HepG2 (cell line): ENCODE measurements around the gene PLXNA4. TPM values are rescaled to one million over a fixed set of nuclear protein-coding genes. Genes with fewer than 3 reads are reported as not detected.

ENCODE experiments used
- CAMTA2 ChIP-seq: sonication (generic); formaldehyde crosslinking; IDR thresholded peaks from 2 replicates; pipeline ENCODE4 v1.4.0; 2020; ENCODE audit warnings: mild to moderate bottlenecking, missing genetic modification reagents, borderline replicate concordance
- PCBP2 ChIP-seq: fragments of 200-400 bp; formaldehyde crosslinking; optimal IDR thresholded peaks from 2 replicates; pipeline ENCODE3; 2018; ENCODE audit warnings: low read length, low read depth; ENCODE audit not compliant: poor library complexity, severe bottlenecking
- PHF20 ChIP-seq: sonication (generic); formaldehyde crosslinking; IDR thresholded peaks from 2 replicates; pipeline ENCODE4 v1.5.0; 2020; ENCODE audit warnings: mild to moderate bottlenecking, missing genetic modification reagents
- ZBTB3 ChIP-seq: sonication (generic); formaldehyde crosslinking; IDR thresholded peaks from 2 replicates; pipeline ENCODE4 v1.4.0; 2020; ENCODE audit warnings: low read depth, mild to moderate bottlenecking, moderate library complexity, missing genetic modification reagents, borderline replicate concordance
- ZFP62 ChIP-seq: sonication (generic); formaldehyde crosslinking; IDR thresholded peaks from 2 replicates; pipeline ENCODE4 v1.4.0; 2020; ENCODE audit warnings: missing genetic modification reagents
- ZNF350 ChIP-seq: sonication (generic); formaldehyde crosslinking; IDR thresholded peaks from 2 replicates; pipeline ENCODE4 v1.4.0; 2020; ENCODE audit warnings: mild to moderate bottlenecking, low read depth, missing genetic modification reagents, borderline replicate concordance
- ZNF703 ChIP-seq: sonication (generic); formaldehyde crosslinking; IDR thresholded peaks from 2 replicates; pipeline ENCODE4 v1.5.1; 2020; ENCODE audit warnings: missing genetic modification reagents, mild to moderate bottlenecking, moderate library complexity, borderline replicate concordance
- polyA plus RNA-seq, 8 experiments: library from polyadenylated mRNA; depleted of rRNA in 3 of 8; stranded (reverse) in 7 of 8; unstranded in 1 of 8; fragments of >200 nt; fragmentation: Illumina TruSeq in 4 of 8; extraction: Trizol in 4 of 8; gene quantifications; 2 replicates each; pipeline versions ENCODE4 v1.2.1 to v1.2.3, GENCODE V29; 2011 to 2016; ENCODE audit warnings: low read depth in 4 of 8, missing spikeins in 1 of 8, mixed read lengths in 1 of 8; ENCODE audit not compliant: insufficient read depth in 1 of 8
- total RNA-seq, 5 experiments: library from RNA; depleted of rRNA; stranded (reverse); fragments of >200 nt; fragmentation: Illumina TruSeq; extraction: Trizol; gene quantifications; 2 replicates each; pipeline ENCODE4 v1.2.3, GENCODE V29; 2016; ENCODE audit warnings: low read depth in 1 of 5
- TF ChIP-seq, protein P1 (sequence below): sonication (generic); formaldehyde crosslinking; IDR thresholded peaks from 2 replicates; pipeline ENCODE4 v1.5.1; 2020; ENCODE audit warnings: mild to moderate bottlenecking, missing genetic modification reagents, borderline replicate concordance
- TF ChIP-seq, protein P2 (sequence below): sonication (generic); formaldehyde crosslinking; IDR thresholded peaks from 2 replicates; pipeline ENCODE4 v1.4.0; 2020; ENCODE audit warnings: missing genetic modification reagents
- TF ChIP-seq, protein P3 (sequence below): IDR thresholded peaks from 2 replicates; pipeline ENCODE4 v1.6.1; 2016; ENCODE audit warnings: missing biosample characterization, missing genetic modification reagents, low read depth
- TF ChIP-seq, protein P4 (sequence below), 2 experiments: fragments of 450-650 bp in 1 of 2; sonication (generic) in 1 of 2; formaldehyde crosslinking; IDR thresholded peaks; 2 replicates each; pipeline versions ENCODE4 v1.5.0 to v1.8.0; 2020 to 2022; ENCODE audit warnings: mild to moderate bottlenecking in 1 of 2, missing genetic modification reagents in 1 of 2

Gene PLXNA4
- total and polyA plus RNA-seq, 2 of the 13 experiments (the other 11 are each of a cell fraction or from before 2014, with no cell fraction given) = 0.01 to 0.04 TPM

DNA sequence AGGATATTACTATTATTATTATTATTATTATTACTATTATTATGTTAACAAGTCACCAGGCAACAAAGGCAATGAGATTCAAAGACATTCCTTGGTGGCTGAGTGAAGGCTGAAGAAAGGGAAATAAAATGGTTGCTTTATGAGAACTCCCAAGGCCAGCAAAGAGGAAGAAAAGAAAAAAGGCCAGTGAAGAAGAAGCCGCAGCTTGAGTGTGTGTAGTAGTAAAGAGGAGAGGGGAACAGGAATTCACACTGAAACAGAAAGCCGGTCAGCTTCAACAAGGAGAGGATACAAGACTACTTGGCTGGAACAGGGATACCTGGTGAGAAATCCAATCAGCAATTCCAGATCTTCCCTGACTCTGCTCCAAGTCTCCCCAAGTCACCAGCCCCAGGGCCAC, 42.4 kb downstream of the PLXNA4 start (continued):
- TF ChIP-seq, protein P1, sequence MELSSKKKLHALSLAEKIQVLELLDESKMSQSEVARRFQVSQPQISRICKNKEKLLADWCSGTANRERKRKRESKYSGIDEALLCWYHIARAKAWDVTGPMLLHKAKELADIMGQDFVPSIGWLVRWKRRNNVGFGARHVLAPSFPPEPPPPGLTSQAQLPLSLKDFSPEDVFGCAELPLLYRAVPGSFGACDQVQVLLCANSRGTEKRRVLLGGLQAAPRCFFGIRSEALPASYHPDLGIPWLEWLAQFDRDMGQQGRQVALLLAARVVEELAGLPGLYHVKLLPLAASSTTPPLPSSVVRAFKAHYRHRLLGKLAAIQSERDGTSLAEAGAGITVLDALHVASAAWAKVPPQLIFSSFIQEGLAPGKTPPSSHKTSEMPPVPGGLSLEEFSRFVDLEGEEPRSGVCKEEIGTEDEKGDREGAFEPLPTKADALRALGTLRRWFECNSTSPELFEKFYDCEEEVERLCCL (CRISPR knock-in tag) = no peak
- TF ChIP-seq ZNF703 (no peak), ZNF350 (CRISPR knock-in tag) (no peak), PHF20 (CRISPR knock-in tag) (no peak), CAMTA2 (CRISPR knock-in tag) (no peak), ZBTB3 (CRISPR knock-in tag) (no peak), PCBP2 (no peak), ZFP62 (CRISPR knock-in tag) (no peak)
- TF ChIP-seq, protein P2, sequence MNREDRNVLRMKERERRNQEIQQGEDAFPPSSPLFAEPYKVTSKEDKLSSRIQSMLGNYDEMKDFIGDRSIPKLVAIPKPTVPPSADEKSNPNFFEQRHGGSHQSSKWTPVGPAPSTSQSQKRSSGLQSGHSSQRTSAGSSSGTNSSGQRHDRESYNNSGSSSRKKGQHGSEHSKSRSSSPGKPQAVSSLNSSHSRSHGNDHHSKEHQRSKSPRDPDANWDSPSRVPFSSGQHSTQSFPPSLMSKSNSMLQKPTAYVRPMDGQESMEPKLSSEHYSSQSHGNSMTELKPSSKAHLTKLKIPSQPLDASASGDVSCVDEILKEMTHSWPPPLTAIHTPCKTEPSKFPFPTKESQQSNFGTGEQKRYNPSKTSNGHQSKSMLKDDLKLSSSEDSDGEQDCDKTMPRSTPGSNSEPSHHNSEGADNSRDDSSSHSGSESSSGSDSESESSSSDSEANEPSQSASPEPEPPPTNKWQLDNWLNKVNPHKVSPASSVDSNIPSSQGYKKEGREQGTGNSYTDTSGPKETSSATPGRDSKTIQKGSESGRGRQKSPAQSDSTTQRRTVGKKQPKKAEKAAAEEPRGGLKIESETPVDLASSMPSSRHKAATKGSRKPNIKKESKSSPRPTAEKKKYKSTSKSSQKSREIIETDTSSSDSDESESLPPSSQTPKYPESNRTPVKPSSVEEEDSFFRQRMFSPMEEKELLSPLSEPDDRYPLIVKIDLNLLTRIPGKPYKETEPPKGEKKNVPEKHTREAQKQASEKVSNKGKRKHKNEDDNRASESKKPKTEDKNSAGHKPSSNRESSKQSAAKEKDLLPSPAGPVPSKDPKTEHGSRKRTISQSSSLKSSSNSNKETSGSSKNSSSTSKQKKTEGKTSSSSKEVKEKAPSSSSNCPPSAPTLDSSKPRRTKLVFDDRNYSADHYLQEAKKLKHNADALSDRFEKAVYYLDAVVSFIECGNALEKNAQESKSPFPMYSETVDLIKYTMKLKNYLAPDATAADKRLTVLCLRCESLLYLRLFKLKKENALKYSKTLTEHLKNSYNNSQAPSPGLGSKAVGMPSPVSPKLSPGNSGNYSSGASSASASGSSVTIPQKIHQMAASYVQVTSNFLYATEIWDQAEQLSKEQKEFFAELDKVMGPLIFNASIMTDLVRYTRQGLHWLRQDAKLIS (CRISPR knock-in tag) = no peak
- TF ChIP-seq, protein P3, sequence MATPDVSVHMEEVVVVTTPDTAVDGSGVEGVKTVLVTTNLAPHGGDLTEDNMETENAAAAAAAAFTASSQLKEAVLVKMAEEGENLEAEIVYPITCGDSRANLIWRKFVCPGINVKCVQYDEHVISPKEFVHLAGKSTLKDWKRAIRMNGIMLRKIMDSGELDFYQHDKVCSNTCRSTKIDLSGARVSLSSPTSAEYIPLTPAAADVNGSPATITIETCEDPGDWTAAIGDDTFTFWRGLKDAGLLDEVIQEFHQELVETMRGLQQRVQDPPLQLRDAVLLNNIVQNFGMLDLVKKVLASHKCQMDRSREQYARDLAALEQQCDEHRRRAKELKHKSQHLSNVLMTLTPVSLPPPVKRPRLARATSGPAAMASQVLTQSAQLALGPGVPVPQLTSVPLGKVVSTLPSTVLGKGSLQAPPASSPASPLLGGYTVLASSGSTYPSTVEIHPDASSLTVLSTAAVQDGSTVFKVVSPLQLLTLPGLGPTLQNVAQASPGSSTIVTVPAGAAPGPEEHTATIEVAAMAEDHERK (CRISPR knock-in tag) = no peak
- TF ChIP-seq, protein P4, sequence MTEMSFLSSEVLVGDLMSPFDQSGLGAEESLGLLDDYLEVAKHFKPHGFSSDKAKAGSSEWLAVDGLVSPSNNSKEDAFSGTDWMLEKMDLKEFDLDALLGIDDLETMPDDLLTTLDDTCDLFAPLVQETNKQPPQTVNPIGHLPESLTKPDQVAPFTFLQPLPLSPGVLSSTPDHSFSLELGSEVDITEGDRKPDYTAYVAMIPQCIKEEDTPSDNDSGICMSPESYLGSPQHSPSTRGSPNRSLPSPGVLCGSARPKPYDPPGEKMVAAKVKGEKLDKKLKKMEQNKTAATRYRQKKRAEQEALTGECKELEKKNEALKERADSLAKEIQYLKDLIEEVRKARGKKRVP (CRISPR knock-in tag; IDR thresholded peaks at IDR 0.05) = no peak
